Measurements from ENCODE around the gene ADORA2B.

- TF ChIP-seq PRDM10 (tag by site-specific recombination; IDR thresholded peaks at IDR 0.05) (no peak), ZNF148 (tag by site-specific recombination; IDR thresholded peaks at IDR 0.05; ENCODE audit: borderline replicate concordance) (no peak), ZNF112 (tag by site-specific recombination; IDR thresholded peaks at IDR 0.05) (no peak), ZNF280D (tag by site-specific recombination; IDR thresholded peaks at IDR 0.05) (no peak), CTCF (tag by site-specific recombination; IDR thresholded peaks at IDR 0.05) (no peak), ZNF184 (tag by site-specific recombination; IDR thresholded peaks at IDR 0.05) (no peak), HOXA7 (CRISPR knock-in tag; IDR thresholded peaks at IDR 0.05; ENCODE audit: borderline replicate concordance) (no peak), ZBTB8A (tag by site-specific recombination; IDR thresholded peaks at IDR 0.05) (no peak), ZBTB10 (tag by site-specific recombination; IDR thresholded peaks at IDR 0.05) (no peak)
Measured at GRCh38 chr17:15909481-15909991, 35.4 kb upstream of the ADORA2B start.

Measured in HEK293 (cell line).